ENCODE results near the gene FARP1. TPM values are rescaled to one million over a fixed set of nuclear protein-coding genes. Genes with fewer than 3 reads are reported as not detected.

The FARP1 gene
- total and polyA plus RNA-seq, 2 of the 13 experiments (the other 11 are each of a cell fraction or from before 2014, with no cell fraction given): 70.6 to 126 TPM

DNA sequence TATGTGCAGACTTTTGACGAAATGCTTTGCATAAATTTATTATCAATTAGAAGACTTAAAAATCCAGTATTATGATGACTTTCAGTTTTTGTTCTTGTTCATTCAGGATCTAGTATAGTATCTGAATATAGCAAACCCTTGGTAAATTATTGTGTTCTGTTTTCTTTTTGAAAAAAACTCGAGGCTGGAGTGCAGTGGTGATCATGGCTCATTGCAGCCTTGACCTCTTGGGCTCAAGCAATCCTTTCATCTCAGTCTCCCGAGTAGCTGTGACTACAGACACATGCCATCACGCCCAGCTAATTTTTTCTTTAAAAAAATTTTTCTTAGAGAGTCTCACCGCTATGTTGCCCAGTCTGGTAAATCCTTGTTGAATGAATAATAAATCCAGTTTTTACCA is 4.6 kb downstream of the FARP1 start (continued):
- peak; percentile 49; the same call in 1 of the 2 replicates for TF ChIP-seq NCOR1 (IDR thresholded peaks at IDR 0.05; ENCODE audit: borderline replicate concordance, low read length)
- no peak for TF ChIP-seq SMC3 (IDR thresholded peaks at IDR 0.05; ENCODE audit: low read length)
- TF ChIP-seq MIXL1 (CRISPR knock-in tag; IDR thresholded peaks at IDR 0.05): 0 out of 2 replicates have a peak, but pooled peaks have one; percentile 31
- TF ChIP-seq HOXD1 (CRISPR knock-in tag; IDR thresholded peaks at IDR 0.05): no peak
- TF ChIP-seq, protein P1, sequence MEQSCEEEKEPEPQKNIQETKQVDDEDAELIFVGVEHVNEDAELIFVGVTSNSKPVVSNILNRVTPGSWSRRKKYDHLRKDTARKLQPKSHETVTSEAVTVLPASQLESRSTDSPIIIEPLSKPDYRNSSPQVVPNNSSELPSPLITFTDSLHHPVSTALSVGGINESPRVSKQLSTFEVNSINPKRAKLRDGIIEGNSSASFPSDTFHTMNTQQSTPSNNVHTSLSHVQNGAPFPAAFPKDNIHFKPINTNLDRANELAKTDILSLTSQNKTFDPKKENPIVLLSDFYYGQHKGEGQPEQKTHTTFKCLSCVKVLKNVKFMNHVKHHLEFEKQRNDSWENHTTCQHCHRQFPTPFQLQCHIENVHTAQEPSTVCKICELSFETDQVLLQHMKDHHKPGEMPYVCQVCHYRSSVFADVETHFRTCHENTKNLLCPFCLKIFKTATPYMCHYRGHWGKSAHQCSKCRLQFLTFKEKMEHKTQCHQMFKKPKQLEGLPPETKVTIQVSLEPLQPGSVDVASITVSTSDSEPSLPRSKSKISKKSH (CRISPR knock-in tag; IDR thresholded peaks at IDR 0.05; ENCODE audit: borderline replicate concordance): no peak
- 0 out of 2 replicates have a peak, but pooled peaks have one; percentile 15 for TF ChIP-seq ZNF3 (CRISPR knock-in tag; IDR thresholded peaks at IDR 0.05)
- peak; percentile 69; the same call in 1 of the 2 replicates for TF ChIP-seq HMG20A (CRISPR knock-in tag; IDR thresholded peaks at IDR 0.05; ENCODE audit: borderline replicate concordance)
- TF ChIP-seq HDAC1 (CRISPR knock-in tag; IDR thresholded peaks at IDR 0.05): 0 out of 2 replicates have a peak, but pooled peaks have one; percentile 9
- no peak for TF ChIP-seq CHD4 (IDR thresholded peaks at IDR 0.05; ENCODE audit: borderline replicate concordance, low read length)
- TF ChIP-seq, protein P2, sequence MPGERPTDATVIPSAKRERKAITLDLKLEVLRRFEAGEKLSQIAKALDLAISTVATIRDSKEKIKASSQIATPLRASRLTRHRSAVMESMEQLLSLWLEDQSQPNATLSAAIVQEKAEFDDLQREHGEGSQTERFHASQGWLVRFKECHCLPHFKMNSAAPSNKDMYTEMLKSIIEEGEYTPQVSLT (CRISPR knock-in tag; IDR thresholded peaks at IDR 0.05; ENCODE audit: borderline replicate concordance, low read depth): no peak
- no peak for TF ChIP-seq ELF1 (CRISPR knock-in tag; IDR thresholded peaks at IDR 0.05)
- peak; percentile 71 for TF ChIP-seq NCOA2 (CRISPR knock-in tag; IDR thresholded peaks at IDR 0.05)
- TF ChIP-seq ZBTB20 (CRISPR knock-in tag; IDR thresholded peaks at IDR 0.05; ENCODE audit: borderline replicate concordance, low read depth): no peak
- no peak for TF ChIP-seq NR3C1 (CRISPR knock-in tag; IDR thresholded peaks at IDR 0.05)
- TF ChIP-seq, protein P3, sequence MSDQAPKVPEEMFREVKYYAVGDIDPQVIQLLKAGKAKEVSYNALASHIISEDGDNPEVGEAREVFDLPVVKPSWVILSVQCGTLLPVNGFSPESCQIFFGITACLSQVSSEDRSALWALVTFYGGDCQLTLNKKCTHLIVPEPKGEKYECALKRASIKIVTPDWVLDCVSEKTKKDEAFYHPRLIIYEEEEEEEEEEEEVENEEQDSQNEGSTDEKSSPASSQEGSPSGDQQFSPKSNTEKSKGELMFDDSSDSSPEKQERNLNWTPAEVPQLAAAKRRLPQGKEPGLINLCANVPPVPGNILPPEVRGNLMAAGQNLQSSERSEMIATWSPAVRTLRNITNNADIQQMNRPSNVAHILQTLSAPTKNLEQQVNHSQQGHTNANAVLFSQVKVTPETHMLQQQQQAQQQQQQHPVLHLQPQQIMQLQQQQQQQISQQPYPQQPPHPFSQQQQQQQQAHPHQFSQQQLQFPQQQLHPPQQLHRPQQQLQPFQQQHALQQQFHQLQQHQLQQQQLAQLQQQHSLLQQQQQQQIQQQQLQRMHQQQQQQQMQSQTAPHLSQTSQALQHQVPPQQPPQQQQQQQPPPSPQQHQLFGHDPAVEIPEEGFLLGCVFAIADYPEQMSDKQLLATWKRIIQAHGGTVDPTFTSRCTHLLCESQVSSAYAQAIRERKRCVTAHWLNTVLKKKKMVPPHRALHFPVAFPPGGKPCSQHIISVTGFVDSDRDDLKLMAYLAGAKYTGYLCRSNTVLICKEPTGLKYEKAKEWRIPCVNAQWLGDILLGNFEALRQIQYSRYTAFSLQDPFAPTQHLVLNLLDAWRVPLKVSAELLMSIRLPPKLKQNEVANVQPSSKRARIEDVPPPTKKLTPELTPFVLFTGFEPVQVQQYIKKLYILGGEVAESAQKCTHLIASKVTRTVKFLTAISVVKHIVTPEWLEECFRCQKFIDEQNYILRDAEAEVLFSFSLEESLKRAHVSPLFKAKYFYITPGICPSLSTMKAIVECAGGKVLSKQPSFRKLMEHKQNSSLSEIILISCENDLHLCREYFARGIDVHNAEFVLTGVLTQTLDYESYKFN (CRISPR knock-in tag; conservative IDR thresholded peaks at IDR 0.05): peak; percentile 45; the same call in 1 of the 2 replicates
- TF ChIP-seq ZNF101 (CRISPR knock-in tag; IDR thresholded peaks at IDR 0.05; ENCODE audit: borderline replicate concordance, low read depth): no peak
- TF ChIP-seq, protein P4, sequence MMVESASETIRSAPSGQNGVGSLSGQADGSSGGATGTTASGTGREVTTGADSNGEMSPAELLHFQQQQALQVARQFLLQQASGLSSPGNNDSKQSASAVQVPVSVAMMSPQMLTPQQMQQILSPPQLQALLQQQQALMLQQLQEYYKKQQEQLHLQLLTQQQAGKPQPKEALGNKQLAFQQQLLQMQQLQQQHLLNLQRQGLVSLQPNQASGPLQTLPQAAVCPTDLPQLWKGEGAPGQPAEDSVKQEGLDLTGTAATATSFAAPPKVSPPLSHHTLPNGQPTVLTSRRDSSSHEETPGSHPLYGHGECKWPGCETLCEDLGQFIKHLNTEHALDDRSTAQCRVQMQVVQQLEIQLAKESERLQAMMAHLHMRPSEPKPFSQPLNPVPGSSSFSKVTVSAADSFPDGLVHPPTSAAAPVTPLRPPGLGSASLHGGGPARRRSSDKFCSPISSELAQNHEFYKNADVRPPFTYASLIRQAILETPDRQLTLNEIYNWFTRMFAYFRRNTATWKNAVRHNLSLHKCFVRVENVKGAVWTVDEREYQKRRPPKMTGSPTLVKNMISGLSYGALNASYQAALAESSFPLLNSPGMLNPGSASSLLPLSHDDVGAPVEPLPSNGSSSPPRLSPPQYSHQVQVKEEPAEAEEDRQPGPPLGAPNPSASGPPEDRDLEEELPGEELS (CRISPR knock-in tag; IDR thresholded peaks at IDR 0.05): peak; percentile 55
- TF ChIP-seq, protein P5, sequence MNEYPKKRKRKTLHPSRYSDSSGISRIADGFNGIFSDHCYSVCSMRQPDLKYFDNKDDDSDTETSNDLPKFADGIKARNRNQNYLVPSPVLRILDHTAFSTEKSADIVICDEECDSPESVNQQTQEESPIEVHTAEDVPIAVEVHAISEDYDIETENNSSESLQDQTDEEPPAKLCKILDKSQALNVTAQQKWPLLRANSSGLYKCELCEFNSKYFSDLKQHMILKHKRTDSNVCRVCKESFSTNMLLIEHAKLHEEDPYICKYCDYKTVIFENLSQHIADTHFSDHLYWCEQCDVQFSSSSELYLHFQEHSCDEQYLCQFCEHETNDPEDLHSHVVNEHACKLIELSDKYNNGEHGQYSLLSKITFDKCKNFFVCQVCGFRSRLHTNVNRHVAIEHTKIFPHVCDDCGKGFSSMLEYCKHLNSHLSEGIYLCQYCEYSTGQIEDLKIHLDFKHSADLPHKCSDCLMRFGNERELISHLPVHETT (CRISPR knock-in tag; conservative IDR thresholded peaks at IDR 0.05): no peak
- peak; percentile 67 for TF ChIP-seq GATAD2A (CRISPR knock-in tag; IDR thresholded peaks at IDR 0.05)
- no peak for TF ChIP-seq GTF3A (CRISPR knock-in tag; conservative IDR thresholded peaks at IDR 0.05)
- TF ChIP-seq SOX5 (CRISPR knock-in tag; IDR thresholded peaks at IDR 0.05; ENCODE audit: borderline replicate concordance): peak; percentile 47; the same call in 1 of the 2 replicates
- TF ChIP-seq HNF4A (CRISPR knock-in tag; IDR thresholded peaks at IDR 0.05): peak; percentile 66
- no peak for TF ChIP-seq PTBP1 (IDR thresholded peaks at IDR 0.05; ENCODE audit: low read depth, low read length, poor library complexity, severe bottlenecking)
- no peak for TF ChIP-seq SMAD9 (CRISPR knock-in tag; IDR thresholded peaks at IDR 0.05)

Data from HepG2 (cell line).